ENCODE measurements around the gene FOXB2.

DNA sequence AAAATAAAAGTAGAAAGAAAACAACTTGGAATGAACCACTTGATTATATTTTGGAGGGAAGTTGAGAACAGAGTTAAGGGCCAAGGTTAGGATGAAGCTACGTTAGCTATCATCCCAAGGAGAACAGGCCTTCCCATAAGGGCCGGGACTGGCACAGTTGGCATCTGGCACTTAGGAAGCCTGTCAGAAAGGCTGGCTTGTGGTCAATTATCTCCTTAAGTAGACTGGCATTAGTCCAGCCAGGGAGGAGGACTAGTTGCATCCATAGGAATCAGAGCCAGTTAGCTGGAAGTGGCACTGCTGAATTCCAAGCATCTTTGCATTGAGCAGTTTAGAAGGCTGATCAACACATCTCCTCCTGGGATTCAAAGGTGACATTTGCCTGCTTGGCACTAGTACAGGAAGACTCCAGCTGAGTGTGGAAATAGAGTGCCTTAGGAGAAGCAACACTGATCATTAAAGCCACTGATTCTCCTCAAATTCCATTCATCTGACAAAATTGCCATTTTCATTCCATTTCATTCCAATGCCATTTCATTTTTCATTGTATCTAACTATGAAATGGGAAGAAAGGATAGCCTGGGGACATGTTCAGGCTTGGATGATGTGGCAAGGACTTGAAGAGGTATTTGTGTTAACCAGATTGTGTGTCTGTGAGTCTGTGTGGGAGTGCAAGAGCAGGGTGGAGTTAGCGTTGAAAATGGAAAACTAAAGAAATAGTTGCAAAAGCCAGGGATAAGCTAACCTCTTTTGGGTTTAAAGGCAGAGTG, 5.5 kb downstream of the FOXB2 start:
- TF ChIP-seq CTCF (IDR thresholded peaks at IDR 0.05) (no peak), POLR2AphosphoS5 (IDR thresholded peaks at IDR 0.05) (no peak)
